ENCODE data around the gene MUC2. TPM values are rescaled to one million over a fixed set of nuclear protein-coding genes. Genes with fewer than 3 reads are reported as not detected.

Gene MUC2
- total and polyA plus RNA-seq, 10 of the 15 experiments (the other 5 are each of a cell fraction or from before 2014, with no cell fraction given): 0.23 TPM; not detected in 9

- TF ChIP-seq CEBPZ (IDR thresholded peaks at IDR 0.05; ENCODE audit: low read depth, low read length) (no peak), SUPT20H (IDR thresholded peaks at IDR 0.05; ENCODE audit: borderline replicate concordance, control insufficient read depth, low read depth, low read length) (no peak), MAX (IDR thresholded peaks at IDR 0.05; ENCODE audit: low read depth, low read length) (no peak), STAT3 (IDR thresholded peaks at IDR 0.05; ENCODE audit: low read depth, low read length) (no peak), DPF2 (IDR thresholded peaks at IDR 0.05) (no peak), PRDM15 (CRISPR knock-in tag; IDR thresholded peaks at IDR 0.05) (no peak), EP300 (IDR thresholded peaks at IDR 0.05; ENCODE audit: borderline replicate concordance in 1 of 2, control insufficient read depth in 1 of 2, low read depth in 2 of 2, low read length in 2 of 2) (no peak), CTCF (IDR thresholded peaks at IDR 0.05 in 2 of 3, conservative IDR thresholded peaks at IDR 0.05 in 1 of 3; ENCODE audit: control insufficient read depth in 2 of 3, extremely low read depth in 1 of 3, insufficient read depth in 1 of 3, low read depth in 3 of 3, low read length in 3 of 3) (no peak), ASH2L (IDR thresholded peaks at IDR 0.05; ENCODE audit: borderline replicate concordance, low read depth) (no peak), SMAD1 (IDR thresholded peaks at IDR 0.05; ENCODE audit: low read depth, partially characterized antibody) (no peak)
These were observed 25.2 kb upstream of the MUC2 start (continued) for GRCh38 chr11:1049431-1049891.
